Heart right ventricle (tissue), 16 donors: Measurements from ENCODE around the gene KSR2. TPM values are rescaled to one million over a fixed set of nuclear protein-coding genes. Genes with fewer than 3 reads are reported as not detected.
A peak's percentile ranks its signal among the peaks of the same experiment; 100 is the strongest.

Experiments used
- ATAC-seq, 8 donors: fragments of 200-7000 bp; cut with Tn5 transposase; one replicate each; pipeline ENCODE4 v1.9.1; 2020; ENCODE audit warnings: mild to moderate bottlenecking in 8 of 8, moderate library complexity in 8 of 8, moderate number of reproducible peaks in 1 of 8
- DNase-seq, 2 donors: peaks; one replicate each; pipeline ENCODE4 v3.0.0-alpha.2; 2020
- H3K27ac ChIP-seq, 10 donors: fragments of 200-600 bp; sonication (generic) in 2 of 10; one replicate each; pipeline versions ENCODE4 v1.5.0 to v1.8.0; 2020 to 2022; ENCODE audit warnings: mild to moderate bottlenecking in 3 of 10
- H3K27me3 ChIP-seq, 7 donors: fragments of 200-600 bp; one replicate each; pipeline ENCODE4 v1.8.0; 2021 to 2022; ENCODE audit warnings: mild to moderate bottlenecking in 2 of 7
- H3K36me3 ChIP-seq, 9 donors: fragments of 200-600 bp; sonication (generic) in 1 of 9; one replicate each; pipeline versions ENCODE4 v1.5.0 to v1.8.0; 2020 to 2022; ENCODE audit warnings: mild to moderate bottlenecking in 2 of 9
- H3K4me1 ChIP-seq, 9 donors: fragments of 200-600 bp; sonication (generic) in 1 of 9; one replicate each; pipeline versions ENCODE4 v1.5.0 to v1.8.0; 2020 to 2022; ENCODE audit warnings: mild to moderate bottlenecking in 4 of 9
- H3K4me3 ChIP-seq, 10 donors: fragments of 200-600 bp; sonication (generic) in 2 of 10; one replicate each; pipeline versions ENCODE4 v1.5.0 to v1.8.0; 2020 to 2022; ENCODE audit warnings: mild to moderate bottlenecking in 7 of 10, moderate library complexity in 2 of 10
- H3K9me3 ChIP-seq, 11 donors: fragments of 200-600 bp in 10 of 11; sonication (generic) in 2 of 11; one replicate each; pipeline versions ENCODE4 v1.5.0 to v1.8.0; 2013 to 2022; ENCODE audit warnings: mild to moderate bottlenecking in 2 of 11, control low read depth in 1 of 11, moderate library complexity in 1 of 11
- WGBS, 2 donors: extraction: QIAGEN DNeasy Blood & Tissue Kit; methylation state at CpG; one replicate each; pipeline ENCODE4 v1.1.7; 2013; ENCODE audit warnings: inconsistent platforms in 1 of 2; 5-methylcytosine and 5-hydroxymethylcytosine counted together
- intact Hi-C, 10 donors: fragments of 100-400 bp; cut with DNase I; formaldehyde crosslinking; loops; one replicate each; pipeline versions ENCODE4 v1.11.1 to v1.14.2; 2022
- polyA plus RNA-seq, 2 donors: library from polyadenylated mRNA; stranded (reverse); fragments of 200-250 nt; gene quantifications; one replicate each; pipeline ENCODE4 v1.2.3, GENCODE V29; 2013
- total RNA-seq, 10 donors: library from RNA; stranded (reverse); fragmentation: NEBNext Ultra II Directional in 3 of 10; extraction: Animal tissue kit (Norgen Biotek cat#: 25700) in 3 of 10; gene quantifications; one replicate each; pipeline versions ENCODE4 v1.2.1 to v1.2.4, GENCODE V29; 2021 to 2023
- TF ChIP-seq, protein P1 (sequence below), 9 donors: fragments of 200-600 bp; sonication (generic) in 2 of 9; IDR thresholded peaks; one replicate each; pipeline versions ENCODE4 v1.5.0 to v1.8.0; 2021 to 2022; ENCODE audit warnings: antibody characterized with exemption in 9 of 9, mild to moderate bottlenecking in 5 of 9, moderate library complexity in 1 of 9
- donor health status: Arrhythmogenic right ventricular cardiomyopathy.
- donor health status: ischemic (EF 13 %, LVEDD 7.1; RV severe dilation, severe dysfunction).
- donor health status: healthy with polysubstance abuse.
- donor health status: DM: no; HTN: yes; CAD: no.
- donor health status: DM: no; HTN: no; CAD: no.
- donor health status: ischemic (EF 25% LVEDD 6.9; RV normal size, moderate dysfunction).
- donor health status: ischemic (EF 25% LVEDD 5.7; RV mildly dilated, moderate dysfunction).
- donor health status: healthy.
- donor health status: DM: yes; HTN: yes; CAD: no.
- donor health status: Ischemic cardiomyopathy.
- donor health status: ischemic (EF 35%, LVEDD 5.7; RV mildly dilated, moderate dysfunction).
- donor health status: nonischemic (EF 11% LVEDD 7.7; RV severe dilation, severe dysfunction).
- donor health status: DM: yes; HTN: yes; CAD: no.
- donor health status: PGD.
- donor health status: ischemic (EF 29% LVEDD 5.4; RV normal size, mild dysfunction).
- donor health status: nonischemic (EF 23%, LVEDD 6.1; RV moderate dilation, normal function).

KSR2 gene
- total and polyA plus RNA-seq, 12 donors, result 0.02 TPM; not detected in 9

GRCh38 chr12:117476341-117476740 lies 492.4 kb downstream of the KSR2 start:
- Histone ChIP-seq H3K27me3 (peaks cover 0 to 17% (median 0%) of the 10 kb centered on the region in 7 donors), H3K9me3 (peaks cover 0 to under 1% (median 0%) of the 10 kb centered on the region in 11 donors), H3K36me3 (no peaks in the 10 kb centered on the region), H3K27ac (no peak overlapping the region), H3K4me1 (no peaks in the 10 kb centered on the region), H3K4me3 (no peak overlapping the region)
- DNase-seq (no peak), ATAC-seq (no peak)
- WGBS, 2 donors, result 91 to 92% methylated on average over 7 of the region's 7 CpGs
- TF ChIP-seq, protein P1, sequence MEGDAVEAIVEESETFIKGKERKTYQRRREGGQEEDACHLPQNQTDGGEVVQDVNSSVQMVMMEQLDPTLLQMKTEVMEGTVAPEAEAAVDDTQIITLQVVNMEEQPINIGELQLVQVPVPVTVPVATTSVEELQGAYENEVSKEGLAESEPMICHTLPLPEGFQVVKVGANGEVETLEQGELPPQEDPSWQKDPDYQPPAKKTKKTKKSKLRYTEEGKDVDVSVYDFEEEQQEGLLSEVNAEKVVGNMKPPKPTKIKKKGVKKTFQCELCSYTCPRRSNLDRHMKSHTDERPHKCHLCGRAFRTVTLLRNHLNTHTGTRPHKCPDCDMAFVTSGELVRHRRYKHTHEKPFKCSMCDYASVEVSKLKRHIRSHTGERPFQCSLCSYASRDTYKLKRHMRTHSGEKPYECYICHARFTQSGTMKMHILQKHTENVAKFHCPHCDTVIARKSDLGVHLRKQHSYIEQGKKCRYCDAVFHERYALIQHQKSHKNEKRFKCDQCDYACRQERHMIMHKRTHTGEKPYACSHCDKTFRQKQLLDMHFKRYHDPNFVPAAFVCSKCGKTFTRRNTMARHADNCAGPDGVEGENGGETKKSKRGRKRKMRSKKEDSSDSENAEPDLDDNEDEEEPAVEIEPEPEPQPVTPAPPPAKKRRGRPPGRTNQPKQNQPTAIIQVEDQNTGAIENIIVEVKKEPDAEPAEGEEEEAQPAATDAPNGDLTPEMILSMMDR (IDR thresholded peaks at IDR 0.05), result no peak
- intact Hi-C loops, result no loop called here

DNA sequence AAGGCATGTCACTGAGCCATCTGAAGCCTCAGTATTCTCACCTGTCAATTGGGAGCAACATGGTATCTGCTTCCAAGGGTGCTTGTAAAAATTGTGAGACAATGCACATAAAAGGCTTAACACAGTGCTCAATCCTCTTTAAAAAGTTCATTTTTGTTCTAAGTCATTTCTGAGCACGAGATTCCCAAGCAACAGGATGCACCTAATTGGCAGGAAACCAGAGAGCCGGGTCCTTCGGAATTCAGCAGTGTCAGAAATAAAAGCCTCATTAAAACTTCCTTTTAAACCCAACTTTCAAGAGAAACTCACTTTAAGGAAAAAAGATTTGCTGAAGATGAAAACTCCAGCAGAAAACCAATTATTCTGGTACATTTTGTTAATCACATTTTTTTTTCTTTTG lies 494.9 kb downstream of the KSR2 start:
- WGBS, 2 donors, result 26 to 32% methylated on average over 3 of the region's 3 CpGs
- TF ChIP-seq, protein P1 (IDR thresholded peaks at IDR 0.05), result no peak
- no peaks in the 10 kb centered on the region for H3K36me3 ChIP-seq
- no peaks in the 10 kb centered on the region for H3K4me1 ChIP-seq
- H3K9me3 ChIP-seq, result peaks cover 0 to 8% (median 4%) of the 10 kb centered on the region in 11 donors
- H3K4me3 ChIP-seq, result no peak overlapping the region
- DNase-seq (no peak), ATAC-seq (no peak)
- intact Hi-C loops, result no loop called here
- H3K27ac ChIP-seq, result no peak overlapping the region
- H3K27me3 ChIP-seq, result peaks cover 0 to 18% (median 0%) of the 10 kb centered on the region in 7 donors

DNA sequence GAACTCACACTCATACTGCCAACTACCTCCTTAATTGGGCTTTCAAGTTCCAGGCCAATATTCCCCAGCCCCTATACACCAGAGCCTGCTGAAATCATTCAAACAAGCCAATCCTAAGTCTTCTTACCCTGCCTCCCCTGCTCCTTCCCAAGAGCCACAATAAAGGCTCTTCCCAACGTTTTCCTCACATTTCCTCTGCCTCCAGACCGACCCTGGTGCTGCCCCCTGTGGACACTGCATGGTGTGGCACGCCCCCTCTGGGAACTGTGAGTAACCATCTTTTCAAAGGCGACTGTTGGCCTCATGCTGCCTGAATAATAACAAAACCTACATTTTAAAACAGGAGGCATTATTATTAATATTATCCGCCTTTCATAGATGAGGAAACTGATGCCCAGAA lies 495.8 kb downstream of the KSR2 start:
- Histone ChIP-seq H3K4me1 (no peaks in the 10 kb centered on the region), H3K27ac (no peak overlapping the region), H3K9me3 (peaks cover 0 to 8% (median 4%) of the 10 kb centered on the region in 11 donors), H3K4me3 (no peak overlapping the region), H3K27me3 (peaks cover 0 to 18% (median 0%) of the 10 kb centered on the region in 7 donors), H3K36me3 (no peaks in the 10 kb centered on the region)
- TF ChIP-seq, protein P1 (IDR thresholded peaks at IDR 0.05), result peak in 6 of 9 donors; percentile 10 to 38 (median 26)
- ATAC-seq, result no peak
- DNase-seq, result no peak
- intact Hi-C loops, result no loop called here
- WGBS, 2 donors, result 28 to 29% methylated on average over 5 of the region's 5 CpGs

GRCh38 chr12:117470804-117471203 lies 498.0 kb downstream of the KSR2 start:
- no peak overlapping the region for H3K4me3 ChIP-seq
- H3K27me3 ChIP-seq, result peaks cover 0 to 15% (median 8%) of the 10 kb centered on the region in 7 donors
- ATAC-seq (no peak), DNase-seq (no peak)
- TF ChIP-seq, protein P1 (IDR thresholded peaks at IDR 0.05), result peak in 4 of 9 donors; percentile 17 to 38 (median 26)
- no peaks in the 10 kb centered on the region for H3K36me3 ChIP-seq
- no peak overlapping the region for H3K27ac ChIP-seq
- H3K4me1 ChIP-seq, result no peaks in the 10 kb centered on the region
- H3K9me3 ChIP-seq, result peaks cover 0 to 8% (median 4%) of the 10 kb centered on the region in 11 donors
- intact Hi-C loops, result no loop called here
- WGBS, 2 donors, result 55 to 58% methylated on average over 2 of the region's 2 CpGs
